ENCODE results near the gene EFNA5.

DNA sequence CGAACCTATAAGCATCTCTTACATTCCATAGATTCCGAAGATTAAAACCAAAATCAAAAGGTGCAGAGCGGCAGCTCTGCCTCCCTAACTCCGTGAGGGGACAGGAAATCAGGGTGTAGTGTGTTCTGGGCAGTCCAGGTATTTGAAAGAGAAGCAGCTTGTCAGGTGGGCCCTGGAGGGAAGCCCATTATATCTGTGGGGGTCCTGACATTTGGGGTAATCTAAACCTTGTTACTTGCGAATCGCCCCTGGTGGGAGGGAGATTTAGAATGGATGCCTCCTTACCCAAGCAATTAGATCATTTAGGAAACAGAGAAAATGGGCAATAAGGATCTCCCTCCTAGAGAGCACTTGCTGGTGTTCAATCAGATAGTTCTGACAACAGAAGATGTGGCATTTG is 126.9 kb downstream of the EFNA5 start:
- no peak for TF ChIP-seq POLR2AphosphoS5 (IDR thresholded peaks at IDR 0.05; ENCODE audit: borderline replicate concordance, low read depth, low read length)
- no peak for TF ChIP-seq EZH2 (IDR thresholded peaks at IDR 0.05)

Data from SK-N-MC (cell line).